HS-5 (cell line): Measurements from ENCODE around the gene PARD6G.

Source experiments
- DNase-seq: peaks from one replicate; pipeline ENCODE4 v3.0.0-alpha.2; 2012; ENCODE audit warnings: low read depth

The PARD6G gene

GRCh38 chr18:80190311-80190710, 57.0 kb downstream of the PARD6G start:
- DNase-seq = no peak

GRCh38 chr18:80189531-80189865, 57.8 kb downstream of the PARD6G start:
- no peak for DNase-seq

- no peak for DNase-seq
Observed at GRCh38 chr18:80188643-80189530, 58.4 kb downstream of the PARD6G start.

GRCh38 chr18:80187956-80188642, 59.2 kb downstream of the PARD6G start:
- no peak for DNase-seq

GRCh38 chr18:80185545-80185944, 61.8 kb downstream of the PARD6G start:
- no peak for DNase-seq

GRCh38 chr18:80184243-80184772, 63.0 kb downstream of the PARD6G start:
- DNase-seq = no peak

GRCh38 chr18:80183273-80184050, 63.9 kb downstream of the PARD6G start:
- DNase-seq = no peak

- no peak for DNase-seq
Observed at GRCh38 chr18:80182855-80183254, 64.5 kb downstream of the PARD6G start.

- no peak for DNase-seq
Observed at GRCh38 chr18:80181642-80182461, 65.5 kb downstream of the PARD6G start.

GRCh38 chr18:80180778-80181564, 66.3 kb downstream of the PARD6G start:
- DNase-seq = no peak

- no peak for DNase-seq
Observed at GRCh38 chr18:80179857-80180558, 67.3 kb downstream of the PARD6G start.

GRCh38 chr18:80178935-80179818, 68.1 kb downstream of the PARD6G start:
- no peak for DNase-seq

- no peak for DNase-seq
Observed at GRCh38 chr18:80177128-80177527, 70.2 kb downstream of the PARD6G start.

- no peak for DNase-seq
Observed at GRCh38 chr18:80176334-80177073, 70.8 kb downstream of the PARD6G start.

- no peak for DNase-seq
Observed at GRCh38 chr18:80175451-80176204, 71.7 kb downstream of the PARD6G start.

- DNase-seq = no peak
Observed at GRCh38 chr18:80173060-80173459, 74.3 kb downstream of the PARD6G start.

GRCh38 chr18:80172056-80172455, 75.3 kb downstream of the PARD6G start:
- DNase-seq = no peak
